H1 (cell line): ENCODE results near the gene THOC7. TPM values are rescaled to one million over a fixed set of nuclear protein-coding genes. Genes with fewer than 3 reads are reported as not detected.

ENCODE experiments used
- CTCF ChIA-PET: fragments of 300-600 bp; sonication (Branson Sonifier 250); formaldehyde crosslinking; loops from one replicate; lab custom pipeline; 2021; ENCODE audit not compliant: partially characterized antibody; lab: Charles Lee
- POLR2A ChIA-PET: fragments of 300-600 bp; sonication (Branson Sonifier 250); formaldehyde crosslinking; loops from one replicate; lab custom pipeline; 2021; ENCODE audit warnings: inconsistent platforms; ENCODE audit not compliant: partially characterized antibody; lab: Charles Lee
- DNase-seq, 2 experiments: peaks; one replicate each; pipeline versions ENCODE4 v3.0.0 to v3.0.0-alpha.2; 2010 to 2022; ENCODE audit warnings: low spot score in 2 of 2, low read depth in 1 of 2, mixed read lengths in 1 of 2
- FAIRE-seq: peaks from 2 replicates; lab custom pipeline; 2011; peaks lifted over from hg19 to GRCh38; lab: Jason Lieb, UNC
- H2AFZ ChIP-seq: 2 replicates; pipeline ENCODE4 v1.8.1; 2012; ENCODE audit warnings: low read length, inconsistent platforms
- H2AK5ac ChIP-seq: 2 replicates; pipeline ENCODE4 v1.6.1; 2013; ENCODE audit warnings: low read depth, low read length
- H2BK120ac ChIP-seq: replicated peaks from 2 replicates; pipeline ENCODE3; 2013; ENCODE audit warnings: low read depth, low read length, inconsistent platforms
- H2BK12ac ChIP-seq: 2 replicates; pipeline ENCODE4 v1.6.1; 2013; ENCODE audit warnings: low read depth, low read length
- H2BK15ac ChIP-seq: 2 replicates; pipeline ENCODE4 v1.6.1; 2013; ENCODE audit warnings: low read length
- H2BK20ac ChIP-seq: 2 replicates; pipeline ENCODE4 v1.6.1; 2013; ENCODE audit warnings: low read length
- H2BK5ac ChIP-seq: 2 replicates; pipeline ENCODE4 v1.6.1; 2013; ENCODE audit warnings: low read depth, low read length
- H3K14ac ChIP-seq: 2 replicates; pipeline ENCODE4 v1.6.1; 2013; ENCODE audit warnings: inconsistent platforms; ENCODE audit not compliant: insufficient read length
- H3K18ac ChIP-seq: 2 replicates; pipeline ENCODE4 v1.6.1; 2013; ENCODE audit warnings: low read length; ENCODE audit errors: extremely low read depth
- H3K23ac ChIP-seq: 2 replicates; pipeline ENCODE4 v1.6.1; 2013; ENCODE audit warnings: inconsistent platforms; ENCODE audit not compliant: insufficient read length
- H3K23me2 ChIP-seq: 2 replicates; pipeline ENCODE4 v1.6.1; 2013; ENCODE audit warnings: low read depth, low read length
- H3K27ac ChIP-seq: 2 replicates; pipeline ENCODE4 v1.6.1; 2011; ENCODE audit warnings: low read depth, low read length, inconsistent platforms
- H3K27me3 ChIP-seq, 4 experiments: replicated peaks in 1 of 4; 1 replicate in 1 of 4; 2 replicates in 3 of 4; pipeline versions ENCODE4 v1.6.1 to v1.8.1; 2011 to 2013; ENCODE audit warnings: low read length in 3 of 4, mild to moderate bottlenecking in 3 of 4, inconsistent platforms in 2 of 4, mixed read lengths in 2 of 4, moderate library complexity in 1 of 4; ENCODE audit not compliant: control insufficient read depth in 3 of 4, insufficient read depth in 3 of 4; ENCODE audit errors: extremely low read depth in 1 of 4
- H3K36me3 ChIP-seq, 4 experiments: 2 replicates each; pipeline versions ENCODE4 v1.6.1 to v1.8.1; 2011 to 2013; ENCODE audit warnings: mild to moderate bottlenecking in 4 of 4, low read length in 3 of 4, moderate library complexity in 2 of 4, control low read depth in 1 of 4, inconsistent platforms in 1 of 4; ENCODE audit not compliant: insufficient read depth in 4 of 4, control insufficient read depth in 2 of 4
- H3K4ac ChIP-seq: replicated peaks from 2 replicates; pipeline ENCODE3; 2013; ENCODE audit warnings: low read length, low read depth, mixed read lengths, inconsistent platforms; ENCODE audit not compliant: insufficient read length
- H3K4me1 ChIP-seq, 4 experiments: replicated peaks in 1 of 4; 1 replicate in 1 of 4; 2 replicates in 3 of 4; pipeline versions ENCODE4 v1.6.1 to v1.8.1; 2011 to 2013; ENCODE audit warnings: low read length in 3 of 4, inconsistent platforms in 2 of 4, mixed read lengths in 1 of 4; ENCODE audit not compliant: insufficient read depth in 4 of 4, control insufficient read depth in 3 of 4
- H3K4me2 ChIP-seq, 2 experiments: 2 replicates each; pipeline versions ENCODE4 v1.6.1 to v1.8.1; 2011 to 2013; ENCODE audit warnings: low read depth in 2 of 2, low read length in 2 of 2, control low read depth in 1 of 2, inconsistent platforms in 1 of 2, mild to moderate bottlenecking in 1 of 2; ENCODE audit not compliant: insufficient read depth in 1 of 2
- H3K4me3 ChIP-seq, 4 experiments: fragments of 200-600, 300-600 bp in 1 of 4; sonication (generic), shearing (Covaris generic), sonication (Bioruptor Twin) in 1 of 4; 2 replicates each; pipeline versions ENCODE4 v1.5.1 to v1.8.1; 2011 to 2016; ENCODE audit warnings: low read length in 4 of 4, low read depth in 3 of 4, control low read depth in 2 of 4, inconsistent platforms in 2 of 4, mild to moderate bottlenecking in 2 of 4, mixed read lengths in 1 of 4, moderate library complexity in 1 of 4; ENCODE audit not compliant: insufficient read depth in 2 of 4; ENCODE audit errors: extremely low read depth in 1 of 4
- H3K56ac ChIP-seq: replicated peaks from 2 replicates; pipeline ENCODE3; 2013; ENCODE audit warnings: low read depth, mild to moderate bottlenecking, mixed read lengths, low read length, inconsistent platforms; ENCODE audit not compliant: insufficient read length
- H3K79me1 ChIP-seq: 2 replicates; pipeline ENCODE4 v1.6.1; 2013; ENCODE audit warnings: low read depth, low read length, control low read depth
- H3K79me2 ChIP-seq, 2 experiments: 2 replicates each; pipeline versions ENCODE4 v1.6.1 to v1.8.1; 2012 to 2013; ENCODE audit warnings: low read length in 2 of 2, mild to moderate bottlenecking in 2 of 2, inconsistent platforms in 1 of 2; ENCODE audit not compliant: insufficient read depth in 2 of 2, control insufficient read depth in 1 of 2
- H3K9ac ChIP-seq, 4 experiments: replicated peaks in 1 of 4; 1 replicate in 1 of 4; 2 replicates in 3 of 4; pipeline versions ENCODE4 v1.6.1 to v1.8.1; 2011 to 2013; ENCODE audit warnings: low read depth in 3 of 4, low read length in 3 of 4, control low read depth in 2 of 4, mild to moderate bottlenecking in 2 of 4, moderate library complexity in 2 of 4, inconsistent platforms in 1 of 4; ENCODE audit errors: extremely low read depth in 1 of 4
- H3K9me3 ChIP-seq, 2 experiments: 2 replicates each; pipeline versions ENCODE4 v1.6.1 to v1.8.1; 2012 to 2013; ENCODE audit warnings: mild to moderate bottlenecking in 2 of 2, moderate library complexity in 2 of 2, control low read depth in 1 of 2, inconsistent platforms in 1 of 2, low read depth in 1 of 2, low read length in 1 of 2, mixed read lengths in 1 of 2; ENCODE audit not compliant: insufficient read depth in 2 of 2
- H4K20me1 ChIP-seq, 2 experiments: replicated peaks in 1 of 2; 2 replicates each; pipeline versions ENCODE3 to v1.8.1; 2011 to 2013; ENCODE audit warnings: inconsistent platforms in 2 of 2, low read length in 2 of 2, mild to moderate bottlenecking in 1 of 2; ENCODE audit not compliant: insufficient read depth in 2 of 2, control insufficient read depth in 1 of 2
- H4K5ac ChIP-seq: 2 replicates; pipeline ENCODE4 v1.6.1; 2013; ENCODE audit warnings: low read length, low read depth, mixed read lengths, inconsistent platforms; ENCODE audit not compliant: insufficient read length
- H4K8ac ChIP-seq: 2 replicates; pipeline ENCODE4 v1.8.0; 2013; ENCODE audit warnings: mild to moderate bottlenecking, moderate library complexity, low read length, inconsistent platforms; ENCODE audit not compliant: insufficient read depth; ENCODE audit errors: extremely low read depth
- H4K91ac ChIP-seq: replicated peaks from 2 replicates; pipeline ENCODE3; 2013; ENCODE audit warnings: low read length, mixed read lengths, inconsistent platforms; ENCODE audit not compliant: insufficient read length
- CBX5 ChIP-seq: fragments of 300-800, 300-1000 bp; sonication (generic); IDR thresholded peaks from 2 replicates; pipeline ENCODE4 v1.7.1; 2016; ENCODE audit warnings: antibody characterized with exemption, low read length, low read depth
- EZH2 ChIP-seq: fragments of 200-600 bp; sonication (generic); IDR thresholded peaks from 2 replicates; pipeline ENCODE4 v1.7.1; 2012; ENCODE audit warnings: low read depth, mild to moderate bottlenecking, moderate library complexity, low read length, inconsistent platforms; ENCODE audit not compliant: severe bottlenecking
- GABPA ChIP-seq: IDR thresholded peaks from 2 replicates; pipeline ENCODE4 v1.6.1; 2011; ENCODE audit warnings: mild to moderate bottlenecking, low read length, moderate library complexity, borderline replicate concordance; ENCODE audit not compliant: insufficient read depth
- HDAC6 ChIP-seq: IDR thresholded peaks from one replicate; pipeline ENCODE4 v1.7.1; 2012; ENCODE audit warnings: low read depth, mild to moderate bottlenecking, inconsistent platforms, low read length, moderate library complexity
- MAFK ChIP-seq: IDR thresholded peaks from 2 replicates; pipeline ENCODE4 v1.6.1; 2012; ENCODE audit warnings: low read depth, mild to moderate bottlenecking, improper control_type of control experiment, low read length
- POLR2AphosphoS5 ChIP-seq: IDR thresholded peaks from 2 replicates; pipeline ENCODE4 v1.6.1; 2011; ENCODE audit warnings: low read depth, low read length
- SIX5 ChIP-seq: IDR thresholded peaks from 2 replicates; pipeline ENCODE4 v1.6.1; 2011; ENCODE audit warnings: mild to moderate bottlenecking, low read depth, low read length
- TBP ChIP-seq: IDR thresholded peaks from 2 replicates; pipeline ENCODE4 v1.6.1; 2011; ENCODE audit warnings: low read depth, low read length, improper control_type of control experiment
- TEAD4 ChIP-seq: IDR thresholded peaks from 2 replicates; pipeline ENCODE4 v1.6.1; 2012; ENCODE audit warnings: low read depth, low read length, inconsistent platforms, mixed read lengths
- USF2 ChIP-seq: IDR thresholded peaks from 2 replicates; pipeline ENCODE4 v1.6.1; 2011; ENCODE audit warnings: low read length, improper control_type of control experiment
- ZNF274 ChIP-seq: IDR thresholded peaks from 2 replicates; pipeline ENCODE4 v1.7.0; 2012; ENCODE audit warnings: low read length, borderline replicate concordance; ENCODE audit errors: extremely low read depth
- WGBS, 2 experiments: shearing (Covaris generic) in 1 of 2; methylation state at CpG; one replicate each; pipeline versions ENCODE4 v1.1.6 to v1.1.7; 2013 to 2015; ENCODE audit warnings: low lambda C conversion rate in 2 of 2, mixed read lengths in 2 of 2, inconsistent platforms in 1 of 2, low coverage in 1 of 2, missing lambda C conversion rate in 1 of 2; ENCODE audit not compliant: insufficient replicate concordance in 2 of 2, insufficient coverage in 1 of 2, insufficient read length in 1 of 2; ENCODE audit errors: extremely low coverage in 1 of 2, missing lambda C conversion rate in 1 of 2; 5-methylcytosine and 5-hydroxymethylcytosine counted together
- polyA plus RNA-seq, 7 experiments: library from polyadenylated mRNA; depleted of rRNA in 3 of 7; stranded (reverse) in 5 of 7; unstranded in 2 of 7; fragments of >200 nt in 5 of 7; fragments of 200-250 nt in 2 of 7; gene quantifications; 1 replicate in 5 of 7; 2 replicates in 1 of 7; 4 replicates in 1 of 7; pipeline versions ENCODE4 v1.2.1 to v1.2.3, GENCODE V29; 2011 to 2013; ENCODE audit warnings: missing spikeins in 2 of 7, mixed read lengths in 2 of 7
- total RNA-seq: library from RNA; stranded (reverse); fragmentation: NEBNext Ultra II Directional; extraction: Animal tissue kit (Norgen Biotek cat#: 25700); gene quantifications from 2 replicates; pipeline ENCODE4 v1.2.1, GENCODE V29; 2021
- TF ChIP-seq, protein P1 (sequence below): IDR thresholded peaks from 2 replicates; pipeline ENCODE4 v1.6.1; 2011; ENCODE audit warnings: low read depth, mild to moderate bottlenecking, low read length; ENCODE audit not compliant: insufficient read depth

THOC7 gene
- total and polyA plus RNA-seq, 2 of the 8 experiments (the other 6 are each of a cell fraction or from before 2014, with no cell fraction given) = 18.7 to 74.0 TPM

- POLR2A ChIA-PET = interaction anchor here (1.5 to 1.8 kb wide), 3 partner anchors 9 to 19 kb away, joined by 4 to 5 read pairs (median 4); partner anchors contain the start of gene SCAANT1
- Histone ChIP-seq H3K4me1 (peaks cover 0 to 3% (median 0%) of the 10 kb centered on the region in 4 experiments; a peak in 1 of 7 replicates), H3K4ac (no peak overlapping the region), H3K4me2 (no peak overlapping the region), H2BK15ac (no peak overlapping the region), H3K14ac (no peak overlapping the region), H3K36me3 (no peaks in the 10 kb centered on the region), H3K4me3 (no peak overlapping the region), H4K5ac (no peak overlapping the region), H2BK20ac (no peak overlapping the region), H4K91ac (no peak overlapping the region), H4K8ac (no peak overlapping the region), H3K23ac (no peak overlapping the region), H3K18ac (no peak overlapping the region), H2AK5ac (no peak overlapping the region), H3K79me1 (0 out of 2 replicates have a peak, but pooled peaks cover 3% of the 10 kb centered on the region), H2BK12ac (no peak overlapping the region), H3K79me2 (peaks cover 0 to 15% of the 10 kb centered on the region in 2 experiments; a peak in 1 of 4 replicates), H3K27me3 (no peaks in the 10 kb centered on the region), H3K56ac (no peak overlapping the region), H2AFZ (no peak overlapping the region), H4K20me1 (no peaks in the 10 kb centered on the region), H3K23me2 (no peaks in the 10 kb centered on the region), H3K9me3 (no peaks in the 10 kb centered on the region), H2BK120ac (no peak overlapping the region), H3K27ac (no peak overlapping the region), H2BK5ac (no peak overlapping the region), H3K9ac (no peak overlapping the region; a peak in 1 of 7 replicates)
- 88% methylated on average over 1 of the region's 1 CpG; no CpG with 5 or more reads in 1 of the 2 experiments for WGBS, 2 experiments
- no peak for DNase-seq
- no peak for FAIRE-seq
- CTCF ChIA-PET = interaction anchor here (0.6 to 1.4 kb wide), 5 partner anchors 9 to 440 kb away, joined by 3 to 5 read pairs (median 4); no protein-coding TSS in a partner anchor
- no peak for TF ChIP-seq TEAD4
- TF ChIP-seq TBP = no peak
- no peak for TF ChIP-seq HDAC6
- TF ChIP-seq, protein P1, sequence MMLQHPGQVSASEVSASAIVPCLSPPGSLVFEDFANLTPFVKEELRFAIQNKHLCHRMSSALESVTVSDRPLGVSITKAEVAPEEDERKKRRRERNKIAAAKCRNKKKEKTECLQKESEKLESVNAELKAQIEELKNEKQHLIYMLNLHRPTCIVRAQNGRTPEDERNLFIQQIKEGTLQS = no peak
- TF ChIP-seq GABPA = no peak
- TF ChIP-seq USF2 = no peak
- TF ChIP-seq SIX5 = no peak
- TF ChIP-seq ZNF274 = no peak
- TF ChIP-seq POLR2AphosphoS5 = no peak
- TF ChIP-seq EZH2 = no peak
- TF ChIP-seq MAFK = no peak
- TF ChIP-seq CBX5 = no peak
Measured at GRCh38 chr3:63892773-63893352, 29.3 kb upstream of the THOC7 start.
